Spleen (tissue), 7 donors: Measurements from ENCODE around the gene SOWAHB.

Source experiments
- CTCF ChIP-seq, 11 experiments: fragments of 200-600 bp in 7 of 11; fragments of 450-650 bp in 4 of 11; sonication (generic) in 4 of 11; IDR thresholded peaks in 8 of 11; conservative IDR thresholded peaks in 3 of 11; 1 replicate in 7 of 11; 2 replicates in 4 of 11; pipeline versions ENCODE4 v1.4.0 to v1.8.0; 2016 to 2021; ENCODE audit warnings: antibody characterized with exemption in 11 of 11, inconsistent platforms in 4 of 11, mild to moderate bottlenecking in 1 of 11
- POLR2A ChIP-seq, 3 donors: fragments of 450-650 bp; IDR thresholded peaks; one replicate each; pipeline ENCODE4 v1.5.1; 2017; ENCODE audit warnings: antibody characterized with exemption in 3 of 3, mild to moderate bottlenecking in 1 of 3
- POLR2AphosphoS5 ChIP-seq, 3 donors: sonication (generic); formaldehyde crosslinking; IDR thresholded peaks; one replicate each; pipeline ENCODE4 v1.5.1; 2017; ENCODE audit warnings: antibody characterized with exemption in 3 of 3
- donor health status: DM: no; HTN: no; CAD: no; lungs with moderate emphysema.
- donor health status: DM: no; HTN: no; CAD: no.
- donor health status: DM: no; HTN: no; CAD: no.

GRCh38 chr4:76882630-76883029 lies 15.3 kb downstream of the SOWAHB start:
- TF ChIP-seq POLR2AphosphoS5 (IDR thresholded peaks at IDR 0.05) (no peak), CTCF (IDR thresholded peaks at IDR 0.05 in 8 of 11, conservative IDR thresholded peaks at IDR 0.05 in 3 of 11) (no peak), POLR2A (IDR thresholded peaks at IDR 0.05) (no peak)
